Loucy (cell line): ENCODE data around the gene STIL.

Experiments used
- CTCF ChIP-seq: fragments of 200-600 bp; sonication (generic); conservative IDR thresholded peaks from 2 replicates; pipeline ENCODE4 v1.5.1; 2014; ENCODE audit warnings: mild to moderate bottlenecking, antibody characterized with exemption, low read length
- EZH2phosphoT487 ChIP-seq: fragments of 200-600 bp; IDR thresholded peaks from 2 replicates; pipeline ENCODE4 v1.6.1; 2018; ENCODE audit warnings: antibody characterized with exemption, mild to moderate bottlenecking, moderate library complexity, borderline replicate concordance

GRCh38 chr1:47252369-47252768, 61.6 kb downstream of the STIL start:
- TF ChIP-seq CTCF (no peak), EZH2phosphoT487 (no peak)
